Mammary epithelial cell (primary cell): ENCODE data around the gene PCSK5.

Source experiments
- CTCF ChIP-seq, 2 donors: IDR thresholded peaks in 1 of 2; conservative IDR thresholded peaks in 1 of 2; 2 replicates each; pipeline ENCODE4 v1.5.1; 2011 to 2012; ENCODE audit warnings: inconsistent platforms in 2 of 2, low read length in 2 of 2, mild to moderate bottlenecking in 2 of 2, control low read depth in 1 of 2, low read depth in 1 of 2; ENCODE audit not compliant: insufficient read depth in 1 of 2; ENCODE audit errors: extremely low read depth in 1 of 2
- EZH2 ChIP-seq: IDR thresholded peaks from 2 replicates; pipeline ENCODE4 v1.6.1; 2012; ENCODE audit warnings: low read length, inconsistent platforms, borderline replicate concordance

DNA sequence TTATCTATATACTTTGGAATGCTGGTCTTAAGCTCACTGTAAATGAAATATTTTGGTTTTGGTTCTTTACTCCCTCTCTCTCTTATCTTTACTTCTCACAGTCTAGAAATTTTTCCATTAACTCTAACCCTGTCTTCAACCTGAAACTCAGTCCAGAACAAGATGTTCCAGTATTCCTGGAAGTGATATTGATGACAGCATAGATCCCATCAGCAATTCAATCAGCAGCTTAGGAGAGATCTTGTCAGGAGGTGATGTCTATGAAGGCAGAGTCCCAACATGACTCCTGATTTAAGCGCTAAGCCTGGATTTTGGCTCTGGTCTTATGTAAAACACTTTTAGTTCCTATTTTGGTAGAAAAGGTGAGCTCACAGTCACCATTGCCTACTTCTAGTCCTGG is 451.1 kb downstream of the PCSK5 start:
- TF ChIP-seq CTCF (conservative IDR thresholded peaks at IDR 0.05 in 1 of 2, IDR thresholded peaks at IDR 0.05 in 1 of 2; ENCODE audit: extremely low read depth in 1 of 2, insufficient read depth in 1 of 2, low read depth in 1 of 2, low read length in 2 of 2): no peak
- TF ChIP-seq EZH2: no peak
